ENCODE data around the gene FAM124B. TPM values are rescaled to one million over a fixed set of nuclear protein-coding genes. Genes with fewer than 3 reads are reported as not detected.
"Not testable (repeated sequence)": the region's sequence is repeated elsewhere in the genome, so short reads cannot be mapped to it uniquely, and the experiment has no call there.

The FAM124B gene
- total RNA-seq, 6 donors from 2014 or later = 1.5 to 3.5 (median 2.1) TPM

GRCh38 chr2:224398289-224398688 is 3.6 kb downstream of the FAM124B start:
- Histone ChIP-seq H3K9me3 (no peaks in the 10 kb centered on the region), H3K27ac (no peak overlapping the region), H3K4me3 (peak overlapping the region in 1 of 4 donors; percentile 52), H3K4me1 (peaks cover 0 to 7% (median 3%) of the 10 kb centered on the region in 4 donors), H3K36me3 (no peaks in the 10 kb centered on the region), H3K27me3 (no peaks in the 10 kb centered on the region)
- DNase-seq (no peak), ATAC-seq (ENCODE audit: low FRiP score in 2 of 2) (no peak)
- TF ChIP-seq CTCF (IDR thresholded peaks at IDR 0.05) (no peak), EP300 (IDR thresholded peaks at IDR 0.05) (no peak), POLR2AphosphoS5 (IDR thresholded peaks at IDR 0.05) (no peak), POLR2A (IDR thresholded peaks at IDR 0.05) (no peak)
- WGBS, 2 donors = 73 to 81% methylated on average over 3 of the region's 3 CpGs

- H3K27ac ChIP-seq; H3K27me3 ChIP-seq; H3K9me3 ChIP-seq; H3K36me3 ChIP-seq; DNase-seq; H3K4me3 ChIP-seq; ATAC-seq (ENCODE audit: low FRiP score in 2 of 2); H3K4me1 ChIP-seq: not testable (repeated sequence)
- WGBS, 2 donors = 92 to 96% methylated on average over 5 of the region's 5 CpGs
Measured at GRCh38 chr2:224397100-224397499, 4.8 kb downstream of the FAM124B start.

DNA sequence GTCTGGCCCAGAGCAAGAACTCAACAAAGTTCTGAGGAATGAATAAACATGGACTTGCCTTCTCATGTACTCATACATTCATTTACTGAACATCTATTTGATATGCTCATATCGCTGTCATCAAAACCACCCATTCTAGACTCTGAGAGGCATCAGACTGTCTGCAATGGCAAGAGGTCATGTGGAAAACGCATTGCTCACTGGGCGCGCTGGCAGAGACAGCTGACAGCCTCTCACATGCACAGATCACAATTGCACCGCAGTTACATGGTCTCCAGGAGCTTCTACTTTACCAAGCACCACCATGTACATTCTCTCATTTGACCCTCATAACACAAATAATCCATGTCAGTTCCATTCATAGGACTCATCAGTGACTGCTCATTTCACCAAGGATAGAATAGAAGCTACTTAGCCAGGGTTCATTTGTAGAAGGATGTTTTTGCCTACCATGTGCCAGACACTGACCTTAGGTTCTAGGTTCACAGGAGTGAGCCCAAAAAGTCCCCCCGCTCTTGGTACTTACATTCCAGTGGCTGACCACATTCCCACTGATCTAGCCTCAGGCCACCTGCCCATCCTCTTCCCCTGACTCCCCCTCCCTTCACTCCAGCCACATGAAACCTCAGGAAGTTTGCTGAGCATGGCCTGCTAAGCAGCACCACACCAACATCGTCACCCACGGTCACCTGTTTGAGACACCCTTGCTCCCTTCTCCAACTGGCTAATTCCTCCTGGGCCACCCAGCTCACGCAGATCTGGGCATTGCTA is 6.1 kb downstream of the FAM124B start:
- Histone ChIP-seq H3K27ac (no peak overlapping the region), H3K27me3 (no peaks in the 10 kb centered on the region), H3K36me3 (no peaks in the 10 kb centered on the region), H3K4me3 (no peak overlapping the region), H3K9me3 (no peaks in the 10 kb centered on the region), H3K4me1 (peaks cover 0 to 3% (median 0%) of the 10 kb centered on the region in 4 donors)
- DNase-seq (no peak), ATAC-seq (ENCODE audit: low FRiP score in 2 of 2) (no peak)
- TF ChIP-seq CTCF (IDR thresholded peaks at IDR 0.05) = no peak
- TF ChIP-seq EP300 (IDR thresholded peaks at IDR 0.05) = no peak
- WGBS, 2 donors = 80 to 81% methylated on average over 7 to 9 of the region's 9 CpGs

- Histone ChIP-seq H3K36me3 (no peaks in the 10 kb centered on the region), H3K4me1 (peaks cover 0 to 3% (median 0%) of the 10 kb centered on the region in 4 donors), H3K27ac (no peak overlapping the region), H3K4me3 (no peak overlapping the region), H3K27me3 (no peaks in the 10 kb centered on the region), H3K9me3 (no peaks in the 10 kb centered on the region)
- DNase-seq (no peak), ATAC-seq (ENCODE audit: low FRiP score in 2 of 2) (no peak)
- WGBS, 2 donors = 93 to 98% methylated on average over 3 of the region's 3 CpGs
- TF ChIP-seq EP300 (IDR thresholded peaks at IDR 0.05) (no peak), CTCF (IDR thresholded peaks at IDR 0.05) (no peak), POLR2AphosphoS5 (IDR thresholded peaks at IDR 0.05) (no peak), POLR2A (IDR thresholded peaks at IDR 0.05) (no peak)
Measured at GRCh38 chr2:224393157-224393872, 8.6 kb downstream of the FAM124B start.

DNA sequence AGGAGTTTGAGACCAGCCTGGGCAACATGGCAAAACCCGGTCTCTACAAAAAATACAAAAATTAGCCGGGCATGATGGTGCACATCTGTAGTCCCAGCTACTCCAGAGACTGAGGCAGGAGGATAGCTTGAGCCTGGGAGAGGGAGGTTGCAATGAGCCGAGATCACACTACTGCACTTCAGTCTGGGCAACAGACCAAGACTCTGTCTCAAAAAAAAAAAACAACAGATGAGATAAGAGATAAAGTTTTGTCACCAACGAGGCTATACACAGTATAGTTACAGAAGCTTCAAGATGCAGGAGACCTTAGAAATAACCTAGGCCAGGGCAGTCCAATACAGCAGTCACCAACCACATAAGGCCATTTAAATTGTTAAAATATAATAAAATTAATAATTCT is 9.4 kb downstream of the FAM124B start:
- DNase-seq = no peak
- H3K27ac ChIP-seq = no peak overlapping the region
- H3K4me3 ChIP-seq = no peak overlapping the region
- H3K4me1 ChIP-seq = peaks cover 0 to 3% (median 0%) of the 10 kb centered on the region in 4 donors
- ATAC-seq (ENCODE audit: low FRiP score in 2 of 2) = no peak
- H3K36me3 ChIP-seq = no peaks in the 10 kb centered on the region
- WGBS, 2 donors = 59 to 63% methylated on average over 4 of the region's 4 CpGs
- H3K9me3 ChIP-seq = no peaks in the 10 kb centered on the region
- TF ChIP-seq EP300 (IDR thresholded peaks at IDR 0.05) (no peak), POLR2AphosphoS5 (IDR thresholded peaks at IDR 0.05) (no peak), POLR2A (IDR thresholded peaks at IDR 0.05) (no peak)
- H3K27me3 ChIP-seq = no peaks in the 10 kb centered on the region
